Uterus (tissue), 4 donors: ENCODE measurements around the gene PGLYRP1. TPM values are rescaled to one million over a fixed set of nuclear protein-coding genes. Genes with fewer than 3 reads are reported as not detected.

Source experiments
- DNase-seq, 2 donors: peaks; one replicate each; pipeline ENCODE4 v3.0.0-alpha.2; 2019 to 2020
- H3K27ac ChIP-seq, 2 donors: fragments of 200-600 bp; sonication (generic); 1 replicate in 1 of 2; 2 replicates in 1 of 2; pipeline ENCODE4 v1.5.1; 2016 to 2018
- H3K27me3 ChIP-seq, 2 donors: fragments of 200-600 bp; sonication (generic); one replicate each; pipeline ENCODE4 v1.5.1; 2018 to 2019; ENCODE audit warnings: control low read depth in 1 of 2
- H3K36me3 ChIP-seq, 2 donors: fragments of 200-600 bp; sonication (generic); one replicate each; pipeline ENCODE4 v1.5.1; 2019; ENCODE audit warnings: control low read depth in 1 of 2
- H3K4me1 ChIP-seq, 2 donors: fragments of 200-600 bp; sonication (generic); one replicate each; pipeline ENCODE4 v1.5.1; 2018 to 2019; ENCODE audit warnings: control low read depth in 1 of 2
- H3K4me3 ChIP-seq, 2 donors: fragments of 200-600 bp; sonication (generic); 1 replicate in 1 of 2; 2 replicates in 1 of 2; pipeline ENCODE4 v1.5.1; 2018 to 2019; ENCODE audit warnings: mild to moderate bottlenecking in 1 of 2
- H3K9me3 ChIP-seq, 2 donors: fragments of 200-600 bp; sonication (generic); one replicate each; pipeline ENCODE4 v1.5.1; 2019; ENCODE audit warnings: control low read depth in 1 of 2
- CTCF ChIP-seq, 4 experiments: fragments of 200-600 bp in 2 of 4; fragments of 450-650 bp in 2 of 4; sonication (generic) in 2 of 4; IDR thresholded peaks; one replicate each; pipeline ENCODE4 v1.5.1; 2016 to 2019; ENCODE audit warnings: antibody characterized with exemption in 4 of 4, mild to moderate bottlenecking in 2 of 4, moderate library complexity in 1 of 4
- POLR2A ChIP-seq, 2 donors: fragments of 450-650 bp; IDR thresholded peaks; one replicate each; pipeline ENCODE4 v1.6.1; 2016; ENCODE audit warnings: antibody characterized with exemption in 2 of 2, mild to moderate bottlenecking in 1 of 2, moderate library complexity in 1 of 2
- intact Hi-C: fragments of 100-400 bp; cut with DNase I; formaldehyde crosslinking; loops from one replicate; pipeline ENCODE4 v1.15.1; 2023; ENCODE audit warnings: low total_unique reads
- microRNA counts, 2 donors: library from miRNA; unstranded; fragments of <30 nt; microRNA quantifications; one replicate each; lab custom pipeline; 2016 to 2017
- microRNA-seq: library from miRNA; unstranded; fragments of <30 nt; microRNA quantifications from one replicate; pipeline ENCODE4, GENCODE V29; 2016; ENCODE audit warnings: borderline microRNAs expressed, borderline replicate concordance
- small RNA-seq: library from RNA; depleted of rRNA; stranded (forward); fragments of <200 nt; gene quantifications from one replicate; pipeline ENCODE3, GENCODE V24; 2016
- total RNA-seq, 4 donors: library from RNA; depleted of rRNA in 3 of 4; stranded (reverse); fragments of >200 nt in 3 of 4; gene quantifications; one replicate each; pipeline versions ENCODE4 v1.1.0 to v1.2.4, GENCODE V29; 2014 to 2023
- donor health status: DM: yes; HTN: yes; CAD: no.

The PGLYRP1 gene
- total RNA-seq, 4 donors from 2014 or later, result not detected

- no peak for DNase-seq
- no peak for TF ChIP-seq POLR2A (IDR thresholded peaks at IDR 0.05)
- TF ChIP-seq CTCF (IDR thresholded peaks at IDR 0.05), result no peak
- Histone ChIP-seq H3K4me1 (no peaks in the 10 kb centered on the region), H3K4me3 (no peak overlapping the region), H3K36me3 (no peaks in the 10 kb centered on the region), H3K27ac (peak overlapping the region in 1 of 2 donors; percentile 68), H3K9me3 (no peaks in the 10 kb centered on the region), H3K27me3 (peaks cover 0 to 12% of the 10 kb centered on the region in 2 donors)
- intact Hi-C loops, result no loop called here
Observed at GRCh38 chr19:45971260-45971902, 51.5 kb downstream of the PGLYRP1 start.

GRCh38 chr19:45969676-45970075 is 53.2 kb downstream of the PGLYRP1 start:
- Histone ChIP-seq H3K4me3 (no peak overlapping the region), H3K27me3 (peaks cover 0 to 12% of the 10 kb centered on the region in 2 donors), H3K4me1 (no peaks in the 10 kb centered on the region), H3K27ac (no peak overlapping the region), H3K9me3 (no peaks in the 10 kb centered on the region), H3K36me3 (no peaks in the 10 kb centered on the region)
- TF ChIP-seq POLR2A (IDR thresholded peaks at IDR 0.05) (no peak), CTCF (IDR thresholded peaks at IDR 0.05) (no peak)
- no peak for DNase-seq
- intact Hi-C loops, result no loop called here

MicroRNAs within 50 kb of the gene (microRNA counts, 767-probe panel; counts per million panel counts)
- microRNA hsa-miR-769-3p (lab: Ali Mortazavi, UCI) (0 counts per million in 2 donors), microRNA hsa-miR-769-5p (lab: Ali Mortazavi, UCI) (0 to 1,981 counts per million in 2 donors)

Small RNA genes lying within 50 kb of the gene (microRNA-seq; reads per million reads assigned to microRNA genes)
- gene MIR769, result 42.2 reads per million, percentile 44 among the genes with 10 or more reads in this experiment

Small RNA genes lying within 50 kb of the gene (small RNA-seq; reads per million reads assigned to genes)
- gene MIR769, result 8.6 reads per million, percentile 89 among the genes with 10 or more reads in this experiment

Other genes starting within 250 kb of the PGLYRP1 start
- gene DMPK, start 240.6 kb downstream of the PGLYRP1 start, total RNA-seq, result 100 to 1,000 TPM in 1 of 4 donors, 10 to 100 TPM in 3; 15.3 to 211 (median 43.8) TPM
- gene DMWD, start 230.2 kb downstream of the PGLYRP1 start, total RNA-seq, result 100 to 1,000 TPM in 1 of 4 donors, 10 to 100 TPM in 2, 1 to 10 TPM in 1; 4.4 to 103 (median 36.9) TPM
- gene RSPH6A, start 207.7 kb downstream of the PGLYRP1 start, total RNA-seq, result under 1 TPM in 2 of 4 donors, not detected in 2; 0.14 to 0.40 TPM
- gene SYMPK, start 159.9 kb downstream of the PGLYRP1 start, total RNA-seq, result 10 to 100 TPM; 32.0 to 72.6 (median 46.4) TPM
- gene FOXA3, start 158.7 kb downstream of the PGLYRP1 start, total RNA-seq, result not detected
- 10 to 100 TPM in 3 of 4 donors, 1 to 10 TPM in 1; 8.2 to 38.4 (median 23.3) TPM for gene IRF2BP1, start 136.9 kb downstream of the PGLYRP1 start, total RNA-seq
- 10 to 100 TPM in 1 of 4 donors, 1 to 10 TPM in 2, under 1 TPM in 1; 0.62 to 13.2 (median 2.8) TPM for gene MYPOP, start 120.4 kb downstream of the PGLYRP1 start, total RNA-seq
- gene NANOS2, start 108.3 kb downstream of the PGLYRP1 start, total RNA-seq, result not detected
- gene NOVA2, start 49.2 kb downstream of the PGLYRP1 start, total RNA-seq, result 10 to 100 TPM in 1 of 4 donors, 1 to 10 TPM in 3; 1.5 to 17.6 (median 2.4) TPM
- gene CCDC61, start 27.6 kb downstream of the PGLYRP1 start, total RNA-seq, result 10 to 100 TPM in 2 of 4 donors, 1 to 10 TPM in 2; 1.2 to 21.5 (median 10.1) TPM
- not detected for gene IGFL4, start 17.9 kb upstream of the PGLYRP1 start, total RNA-seq
- not detected for gene IGFL3, start 101.6 kb upstream of the PGLYRP1 start, total RNA-seq
- gene IGFL2, start 125.2 kb upstream of the PGLYRP1 start, total RNA-seq, result under 1 TPM in 1 of 4 donors, not detected in 3; 0.61 TPM
- not detected for gene IGFL1, start 206.7 kb upstream of the PGLYRP1 start, total RNA-seq